ENCODE results near the gene BHMT.

BHMT gene

DNA sequence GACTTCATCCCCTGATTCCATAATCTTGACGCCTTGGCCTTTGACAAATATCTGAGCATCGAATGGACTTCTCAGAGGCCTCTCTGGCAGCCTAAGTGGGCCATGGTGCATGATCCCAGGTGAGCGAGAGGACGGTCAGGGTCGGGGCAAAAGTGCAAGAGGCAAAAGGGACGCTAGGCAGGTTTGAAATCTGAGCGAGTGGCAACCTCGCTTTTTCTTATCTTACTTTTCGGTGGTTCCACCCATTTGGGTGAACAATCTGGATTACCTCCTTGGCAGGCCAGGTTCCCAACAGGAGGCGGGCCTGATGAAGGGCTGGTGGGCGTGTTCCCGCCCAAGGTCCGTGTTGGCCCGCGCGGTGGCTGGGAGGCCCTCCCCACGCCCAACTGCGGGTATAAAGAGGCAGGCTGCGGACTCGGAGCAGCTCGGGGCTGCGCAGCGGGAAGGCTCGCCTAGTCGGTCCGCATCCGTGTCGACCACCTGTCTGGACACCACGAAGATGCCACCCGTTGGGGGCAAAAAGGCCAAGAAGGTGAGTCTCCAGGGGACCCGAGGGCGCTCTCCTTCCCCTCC is at the start of gene BHMT:
BHMT (plus strand) TSS at position 423 of the 573 bp plus-strand sequence; CDS start at position 500, 77 bp downstream.
- DNase-seq (ENCODE audit: low read depth in 2 of 3, low spot score in 1 of 3), result no peak

GRCh38 chr5:79062436-79062835 is 49.2 kb upstream of the BHMT start:
- DNase-seq (ENCODE audit: low read depth in 2 of 3, low spot score in 1 of 3), result no peak

GRCh38 chr5:79069488-79070349 is 41.9 kb upstream of the BHMT start, which contains the start of the genes BHMT2 and DMGDH:
TSS of gene BHMT2 (plus strand) at chr5:79069767. CDS start at chr5:79069783, 16 bp downstream.
TSS of gene DMGDH (minus strand) at chr5:79069674. CDS start at chr5:79069620, 54 bp downstream.
- no peak for DNase-seq (ENCODE audit: low read depth in 2 of 3, low spot score in 1 of 3)

- DNase-seq (ENCODE audit: low read depth in 2 of 3, low spot score in 1 of 3), result no peak
Measured at GRCh38 chr5:79070350-79070667, 41.3 kb upstream of the BHMT start.

- DNase-seq (ENCODE audit: low read depth in 2 of 3, low spot score in 1 of 3), result no peak
Measured at GRCh38 chr5:79074641-79075040, 37.0 kb upstream of the BHMT start.

- DNase-seq (ENCODE audit: low read depth in 2 of 3, low spot score in 1 of 3), result no peak
Measured at GRCh38 chr5:79075646-79076426, 35.8 kb upstream of the BHMT start.

DNA sequence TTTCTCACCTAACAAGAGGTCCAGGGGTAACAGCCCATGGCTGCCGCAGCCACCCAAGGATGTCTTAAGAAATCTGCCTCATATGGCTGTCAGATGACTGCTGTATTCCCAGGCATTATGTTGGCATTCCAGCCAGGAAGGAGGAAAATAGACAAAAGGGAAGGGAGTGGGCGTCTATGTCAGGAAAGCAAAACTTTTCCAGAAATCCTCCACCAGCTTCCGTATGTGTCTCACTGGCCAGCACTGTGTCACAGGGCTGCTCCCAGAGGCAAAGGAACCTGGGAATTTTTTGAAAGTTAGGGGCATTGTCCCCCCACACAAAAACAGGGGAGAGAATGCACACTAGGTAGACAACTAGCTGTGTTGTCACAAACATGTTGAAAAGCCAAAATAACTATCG is 34.8 kb upstream of the BHMT start:
- no peak for DNase-seq (ENCODE audit: low read depth in 2 of 3, low spot score in 1 of 3)

DNA sequence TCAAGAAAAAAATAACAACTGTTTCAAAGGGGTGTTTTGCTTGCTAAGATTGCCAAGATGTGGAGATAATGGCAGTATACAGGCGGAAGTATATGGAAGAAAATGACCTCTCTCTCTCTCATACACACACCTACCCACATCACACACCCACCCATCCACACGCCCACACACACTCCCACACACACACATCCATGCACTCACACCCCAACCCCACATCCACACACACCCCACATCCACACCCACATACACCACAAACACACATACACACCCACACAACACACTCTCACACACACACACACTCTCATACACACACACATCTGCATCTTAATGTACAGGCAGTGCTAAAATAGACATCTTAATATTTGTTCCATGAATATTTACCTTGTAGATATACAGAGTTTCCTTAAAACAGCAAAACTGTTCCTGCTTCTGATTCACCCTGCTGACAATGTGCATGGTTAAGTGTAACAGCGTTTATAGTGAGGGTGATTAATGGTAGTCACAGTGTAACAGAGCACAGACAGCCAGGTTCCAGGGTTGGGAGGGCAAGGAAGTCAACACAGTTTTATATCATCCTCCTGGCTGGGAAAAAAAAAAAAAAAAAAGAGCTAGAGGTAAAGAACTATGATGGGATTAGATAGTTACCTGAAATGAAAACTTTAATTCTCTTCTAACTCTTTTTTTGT is 33.8 kb upstream of the BHMT start:
- no peak for DNase-seq (ENCODE audit: low read depth in 2 of 3, low spot score in 1 of 3)

DNA sequence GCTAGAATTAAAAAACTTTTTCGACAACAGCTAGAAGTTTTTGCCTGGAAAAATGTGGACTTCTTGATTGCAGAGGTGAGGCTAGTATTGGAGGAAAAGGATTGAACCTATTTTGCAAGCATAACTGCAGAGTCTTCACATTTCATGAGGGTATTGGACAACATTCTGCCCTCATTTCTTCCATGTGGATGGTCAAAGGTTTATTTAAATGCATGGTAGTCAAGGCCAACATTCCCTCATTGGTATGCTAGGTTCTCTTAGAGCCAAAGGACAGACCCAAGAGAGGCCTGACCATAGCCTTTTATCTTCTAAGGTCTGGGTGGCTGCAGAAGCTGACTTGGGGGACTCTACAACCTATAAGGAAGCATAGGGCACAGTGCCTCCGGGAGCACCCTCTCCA is 30.8 kb upstream of the BHMT start:
- DNase-seq (ENCODE audit: low read depth in 2 of 3, low spot score in 1 of 3), result no peak

GRCh38 chr5:79081779-79082178 is 29.8 kb upstream of the BHMT start:
- DNase-seq (ENCODE audit: low read depth in 2 of 3, low spot score in 1 of 3), result no peak

DNA sequence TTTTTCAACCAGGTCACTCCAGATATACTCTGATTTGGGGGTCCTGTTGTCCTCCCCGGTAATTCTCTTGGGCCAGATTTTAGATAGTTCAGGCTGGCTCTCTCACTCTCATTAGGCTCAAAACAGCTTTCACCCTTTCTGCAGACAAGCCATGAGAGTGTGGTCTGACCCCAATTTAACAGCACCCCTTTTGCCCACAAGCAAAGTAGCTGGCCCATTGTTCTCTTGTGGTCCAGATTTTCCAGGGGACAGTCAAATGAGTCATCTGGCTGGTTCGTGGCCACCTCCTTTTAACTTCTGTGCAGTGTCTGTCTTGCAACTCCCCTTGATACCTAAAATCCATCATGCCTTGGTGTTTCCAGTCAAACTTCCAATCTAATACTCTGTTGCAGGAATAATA is 25.5 kb upstream of the BHMT start:
- DNase-seq (ENCODE audit: low read depth in 2 of 3, low spot score in 1 of 3), result no peak

DNA sequence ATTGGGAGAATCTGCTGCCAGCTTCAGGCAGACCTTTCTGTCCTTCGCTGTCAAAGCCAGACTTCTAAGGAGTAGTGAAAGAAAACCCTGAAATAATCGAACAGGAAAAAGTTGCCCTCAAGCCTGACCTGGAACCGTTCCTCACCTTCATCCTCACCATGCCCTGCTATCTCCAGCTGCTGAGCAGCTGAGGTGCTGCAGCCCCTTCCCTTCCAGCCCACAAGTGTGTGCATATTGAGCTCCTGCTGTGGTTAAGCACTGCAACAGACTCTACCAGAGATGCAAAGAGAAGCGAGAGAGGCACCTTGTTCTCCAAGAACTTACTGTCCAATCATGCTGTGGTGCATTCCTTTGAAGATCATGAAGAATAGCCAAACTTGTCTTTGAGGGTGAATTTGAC is 23.1 kb upstream of the BHMT start:
- no peak for DNase-seq (ENCODE audit: low read depth in 2 of 3, low spot score in 1 of 3)

- DNase-seq (ENCODE audit: low read depth in 2 of 3, low spot score in 1 of 3), result no peak
Measured at GRCh38 chr5:79091064-79091463, 20.5 kb upstream of the BHMT start.

GRCh38 chr5:79093762-79094161 is 17.8 kb upstream of the BHMT start:
- DNase-seq (ENCODE audit: low read depth in 2 of 3, low spot score in 1 of 3), result no peak

- DNase-seq (ENCODE audit: low read depth in 2 of 3, low spot score in 1 of 3), result no peak
Measured at GRCh38 chr5:79105868-79106267, 5.7 kb upstream of the BHMT start.

DNA sequence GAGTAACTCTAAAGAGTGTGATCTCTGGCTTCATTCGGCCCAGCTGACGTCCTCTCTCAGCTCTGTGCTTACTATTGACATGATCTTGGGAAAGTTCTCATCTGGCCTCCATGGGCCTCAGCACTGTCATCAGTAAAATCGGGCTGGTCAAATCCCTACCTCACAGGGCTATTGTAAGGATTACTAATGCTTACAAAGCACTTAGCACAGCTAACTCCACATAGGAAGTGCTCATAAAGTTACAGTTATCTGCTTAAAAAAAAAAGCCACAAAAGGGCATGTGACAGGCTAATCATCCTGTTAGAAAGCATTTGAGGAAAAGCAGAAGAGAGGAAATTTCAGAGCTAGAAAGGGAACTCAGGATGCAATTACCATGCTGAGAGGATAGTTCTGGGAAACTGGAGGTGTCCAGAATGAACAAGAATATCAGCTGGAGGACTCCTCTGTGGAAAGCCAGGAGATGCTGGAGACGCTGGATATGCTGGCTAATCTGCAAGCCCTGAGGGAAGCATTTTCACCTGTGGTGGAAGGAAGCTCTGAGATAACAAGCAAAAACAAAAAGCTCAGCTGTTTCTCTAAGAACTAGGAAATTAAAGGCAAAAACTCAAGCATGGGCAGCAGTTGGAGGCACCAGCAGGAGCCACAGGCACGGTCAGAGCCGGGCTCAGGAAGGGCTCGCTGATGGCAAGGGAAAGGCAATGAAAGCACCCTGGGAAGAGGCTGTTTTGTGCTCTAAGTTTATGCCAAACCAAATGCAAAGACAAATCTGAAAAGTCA is 4.4 kb upstream of the BHMT start:
- DNase-seq (ENCODE audit: low read depth in 2 of 3, low spot score in 1 of 3), result no peak

- DNase-seq (ENCODE audit: low read depth in 2 of 3, low spot score in 1 of 3), result no peak
Measured at GRCh38 chr5:79108086-79108485, 3.5 kb upstream of the BHMT start.

- no peak for DNase-seq (ENCODE audit: low read depth in 2 of 3, low spot score in 1 of 3)
Measured at GRCh38 chr5:79108792-79109191, 2.8 kb upstream of the BHMT start.

DNA sequence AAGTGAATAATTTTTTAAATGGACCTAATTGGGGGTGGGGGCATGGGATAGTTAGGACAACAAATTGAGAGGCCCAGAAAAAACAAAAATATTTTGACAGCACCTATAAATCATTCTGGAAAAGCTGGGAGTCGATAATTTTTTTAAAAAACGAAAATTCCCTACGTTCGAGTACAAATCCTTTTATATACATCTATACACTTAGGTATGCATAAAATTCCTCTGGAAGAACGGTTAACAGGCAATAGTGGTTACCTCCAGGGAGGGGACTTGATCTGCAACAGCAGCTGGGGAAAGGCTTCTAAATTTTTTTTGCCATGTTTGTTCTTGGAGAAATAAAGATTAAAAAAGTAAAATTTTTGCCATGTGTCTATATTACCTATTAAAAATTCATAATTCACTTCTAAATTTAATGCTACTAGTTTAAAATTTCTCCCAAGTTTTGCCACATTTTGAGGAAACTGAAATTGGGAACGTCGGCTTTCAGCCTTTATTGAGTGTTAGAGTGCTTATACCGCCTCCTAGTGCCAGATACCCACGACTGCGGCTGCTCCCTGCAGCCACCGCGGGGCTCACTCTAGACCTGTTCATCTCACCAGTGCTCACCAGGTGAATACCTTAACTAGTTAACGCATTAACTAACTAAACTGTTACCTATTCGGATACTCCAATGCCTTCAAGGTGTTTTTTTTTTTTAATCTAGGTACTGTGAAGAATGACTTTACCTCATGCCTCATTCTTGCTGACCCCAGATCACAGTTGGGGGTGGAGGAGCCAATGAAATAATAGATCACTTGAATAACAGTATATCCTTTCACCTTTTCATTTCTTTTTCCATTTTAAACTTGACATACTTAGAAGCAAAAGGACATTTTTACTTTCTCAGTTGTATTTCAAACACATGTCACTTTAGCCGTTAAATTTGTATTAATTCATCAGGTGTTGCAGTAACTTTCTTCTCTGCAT is 1.8 kb upstream of the BHMT start:
- DNase-seq (ENCODE audit: low read depth in 2 of 3, low spot score in 1 of 3), result peak in 1 of 3 donors; percentile 5
